HEK293T (cell line): ENCODE measurements around the gene WWTR1.

Experiments
- CTCF ChIA-PET: fragments of 350-600 bp; formaldehyde crosslinking; extraction: SDS; loops from one replicate; lab custom pipeline; 2021; ENCODE audit warnings: antibody characterized with exemption, inconsistent platforms; lab: Yijun Ruan, JAX
- POLR2A ChIA-PET: fragments of 350-600 bp; formaldehyde crosslinking; extraction: SDS; loops from one replicate; lab custom pipeline; 2020; ENCODE audit warnings: antibody characterized with exemption, inconsistent platforms; lab: Yijun Ruan, JAX
- DNase-seq: peaks from one replicate; pipeline ENCODE4 v3.0.0; 2012; ENCODE audit warnings: mixed read lengths; ENCODE audit errors: extremely low spot score
- ARNT ChIP-seq: fragments of 450-650 bp; IDR thresholded peaks from 2 replicates; pipeline ENCODE4 v1.6.1; 2017; ENCODE audit warnings: mild to moderate bottlenecking
- BHLHE40 ChIP-seq: fragments of 450-650 bp; IDR thresholded peaks from 2 replicates; pipeline ENCODE4 v1.6.1; 2016; ENCODE audit warnings: mild to moderate bottlenecking, moderate library complexity, borderline replicate concordance
- CTBP1 ChIP-seq: fragments of 450-650 bp; IDR thresholded peaks from 2 replicates; pipeline ENCODE4 v1.6.1; 2016; ENCODE audit warnings: borderline replicate concordance
- ELF4 ChIP-seq: fragments of 450-650 bp; IDR thresholded peaks from 2 replicates; pipeline ENCODE4 v1.6.1; 2017; ENCODE audit warnings: antibody characterized with exemption
- FOXA1 ChIP-seq: fragments of 450-650 bp; IDR thresholded peaks from 2 replicates; pipeline ENCODE4 v1.6.1; 2016; ENCODE audit warnings: mild to moderate bottlenecking
- FOXK2 ChIP-seq: fragments of 450-650 bp; IDR thresholded peaks from 2 replicates; pipeline ENCODE4 v1.6.1; 2016; ENCODE audit warnings: mild to moderate bottlenecking
- FOXM1 ChIP-seq: fragments of 450-650 bp; IDR thresholded peaks from 2 replicates; pipeline ENCODE4 v1.6.1; 2017; ENCODE audit warnings: mild to moderate bottlenecking, borderline replicate concordance
- HDGF ChIP-seq: fragments of 450-650 bp; IDR thresholded peaks from 2 replicates; pipeline ENCODE4 v1.6.1; 2017; ENCODE audit warnings: antibody characterized with exemption, borderline replicate concordance
- L3MBTL2 ChIP-seq: fragments of 450-650 bp; conservative IDR thresholded peaks from 2 replicates; pipeline ENCODE4 v1.6.1; 2016; ENCODE audit warnings: mild to moderate bottlenecking
- LEF1 ChIP-seq: fragments of 450-650 bp; IDR thresholded peaks from 2 replicates; pipeline ENCODE4 v1.6.1; 2017; ENCODE audit warnings: mild to moderate bottlenecking, borderline replicate concordance
- NFRKB ChIP-seq: fragments of 450-650 bp; IDR thresholded peaks from 2 replicates; pipeline ENCODE4 v1.6.1; 2016; ENCODE audit warnings: mild to moderate bottlenecking, moderate library complexity
- PKNOX1 ChIP-seq: fragments of 450-650 bp; IDR thresholded peaks from 2 replicates; pipeline ENCODE4 v1.6.1; 2016
- SP1 ChIP-seq: fragments of 450-650 bp; IDR thresholded peaks from 2 replicates; pipeline ENCODE4 v1.6.1; 2017
- SUZ12 ChIP-seq: fragments of 450-650 bp; IDR thresholded peaks from 2 replicates; pipeline ENCODE4 v1.6.1; 2016; ENCODE audit warnings: mild to moderate bottlenecking
- TARDBP ChIP-seq: fragments of 450-650 bp; IDR thresholded peaks from 2 replicates; pipeline ENCODE4 v1.6.1; 2016
- ZNF384 ChIP-seq: fragments of 450-650 bp; IDR thresholded peaks from 2 replicates; pipeline ENCODE4 v1.6.1; 2016

Gene WWTR1

GRCh38 chr3:149559525-149559924, 98.3 kb downstream of the WWTR1 start:
- CTCF ChIA-PET, result interaction anchor here (0.9 kb wide), 1 partner anchor 9 kb away, joined by 3 read pairs; no protein-coding TSS in a partner anchor
- no peak for DNase-seq
- TF ChIP-seq ELF4 (no peak), NFRKB (no peak), L3MBTL2 (no peak), TARDBP (no peak), SP1 (no peak), PKNOX1 (no peak), LEF1 (no peak), CTBP1 (no peak)
- POLR2A ChIA-PET, result no interaction called here

- CTCF ChIA-PET, result interaction anchor here (0.6 to 1.5 kb wide), 2 partner anchors 13 to 30 kb away, joined by 3 to 7 read pairs; no protein-coding TSS in a partner anchor
- POLR2A ChIA-PET, result interaction anchor here (1.5 kb wide), 1 partner anchor 102 kb away, joined by 4 read pairs; the partner anchor contains the start of gene WWTR1
- no peak for DNase-seq
- TF ChIP-seq BHLHE40 (no peak), LEF1 (no peak), CTBP1 (no peak), SP1 (no peak), TARDBP (no peak), L3MBTL2 (no peak), ELF4 (no peak), SUZ12 (no peak), HDGF (no peak), ARNT (no peak), NFRKB (no peak), FOXK2 (no peak)
These were observed 101.9 kb downstream of the WWTR1 start for GRCh38 chr3:149555927-149556326.

GRCh38 chr3:149554826-149555225, 103.0 kb downstream of the WWTR1 start:
- POLR2A ChIA-PET, result interaction anchor here (1.5 kb wide), 1 partner anchor 103 kb away, joined by 4 read pairs; the partner anchor contains the start of gene WWTR1
- TF ChIP-seq ELF4, result no peak
- no peak for TF ChIP-seq L3MBTL2
- no peak for TF ChIP-seq PKNOX1
- CTCF ChIA-PET, result no interaction called here
- DNase-seq, result no peak

GRCh38 chr3:149553781-149554451, 103.9 kb downstream of the WWTR1 start:
- TF ChIP-seq TARDBP (no peak), PKNOX1 (no peak), SP1 (no peak), BHLHE40 (no peak), ARNT (no peak), NFRKB (no peak), ELF4 (no peak), ZNF384 (no peak), HDGF (no peak), CTBP1 (no peak), LEF1 (no peak), FOXM1 (no peak), FOXK2 (no peak), L3MBTL2 (no peak), SUZ12 (no peak), FOXA1 (no peak)
- CTCF ChIA-PET, result interaction anchor here (1.1 kb wide), 1 partner anchor 15 kb away, joined by 3 read pairs; no protein-coding TSS in a partner anchor
- POLR2A ChIA-PET, result interaction anchor here (0.6 kb wide), 1 partner anchor 108 kb away, joined by 3 read pairs; no protein-coding TSS in a partner anchor
- no peak for DNase-seq

GRCh38 chr3:149552700-149553099, 105.1 kb downstream of the WWTR1 start:
- POLR2A ChIA-PET, result no interaction called here
- TF ChIP-seq LEF1 (no peak), PKNOX1 (no peak), NFRKB (no peak), HDGF (no peak), TARDBP (no peak), FOXA1 (no peak), ELF4 (no peak), BHLHE40 (no peak), L3MBTL2 (no peak), ZNF384 (no peak), FOXM1 (no peak), SUZ12 (no peak), CTBP1 (no peak), ARNT (no peak), SP1 (no peak), FOXK2 (no peak)
- DNase-seq, result no peak
- CTCF ChIA-PET, result no interaction called here

GRCh38 chr3:149551500-149551899, 106.3 kb downstream of the WWTR1 start:
- CTCF ChIA-PET, result no interaction called here
- DNase-seq, result no peak
- POLR2A ChIA-PET, result no interaction called here
- no peak for TF ChIP-seq FOXM1
- TF ChIP-seq ZNF384, result no peak
